ENCODE measurements around the gene WNT6.

The WNT6 gene

GRCh38 chr2:218857371-218858137 is 2.1 kb upstream of the WNT6 start:
- DNase-seq (ENCODE audit: low read depth), result no peak

- DNase-seq (ENCODE audit: low read depth), result no peak
These were observed 1.5 kb upstream of the WNT6 start for GRCh38 chr2:218858138-218858445.

DNA sequence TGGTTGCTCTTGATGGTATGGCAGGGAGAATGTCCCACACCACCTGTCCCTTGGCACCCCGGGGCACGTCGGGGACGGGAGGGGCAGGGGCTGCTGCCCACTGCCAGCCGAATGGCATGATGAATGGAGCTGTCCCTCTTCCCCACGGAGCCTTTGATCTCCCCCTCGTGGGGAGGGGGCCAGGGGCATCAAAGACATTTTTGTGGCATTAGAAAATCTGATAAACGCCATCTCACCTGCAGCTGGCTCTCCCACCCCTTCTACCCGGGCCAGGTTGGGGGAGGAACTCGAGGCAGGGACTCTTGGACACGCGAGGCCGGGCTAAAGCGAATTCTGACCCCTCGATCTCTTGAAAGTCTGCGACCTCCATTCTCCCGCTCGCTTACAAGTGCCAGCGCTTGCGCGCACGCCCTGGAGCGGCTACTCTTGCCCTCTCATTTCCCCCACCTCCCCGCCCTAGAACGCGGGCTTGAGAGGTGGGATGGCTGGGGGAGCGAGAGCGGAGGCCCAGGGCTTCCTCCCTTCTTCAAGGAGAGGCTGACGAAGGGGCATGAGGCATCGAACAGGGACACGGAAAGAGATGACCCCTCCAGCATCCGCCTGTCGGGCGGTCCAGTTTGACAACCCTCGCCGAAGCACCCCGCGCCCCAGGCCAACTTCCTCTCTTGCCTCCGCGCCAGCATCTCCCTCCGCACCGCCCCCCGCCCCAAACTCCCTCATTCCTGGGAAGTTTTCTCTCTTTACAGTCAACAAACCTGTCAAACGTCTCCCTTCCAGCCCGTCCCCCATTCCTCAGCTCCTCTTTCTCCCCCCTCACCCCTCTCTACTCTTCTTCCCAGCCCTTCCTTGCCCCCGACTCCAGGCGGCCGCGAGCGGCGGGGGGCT is 692 bp upstream of the WNT6 start:
- DNase-seq (ENCODE audit: low read depth), result no peak

DNA sequence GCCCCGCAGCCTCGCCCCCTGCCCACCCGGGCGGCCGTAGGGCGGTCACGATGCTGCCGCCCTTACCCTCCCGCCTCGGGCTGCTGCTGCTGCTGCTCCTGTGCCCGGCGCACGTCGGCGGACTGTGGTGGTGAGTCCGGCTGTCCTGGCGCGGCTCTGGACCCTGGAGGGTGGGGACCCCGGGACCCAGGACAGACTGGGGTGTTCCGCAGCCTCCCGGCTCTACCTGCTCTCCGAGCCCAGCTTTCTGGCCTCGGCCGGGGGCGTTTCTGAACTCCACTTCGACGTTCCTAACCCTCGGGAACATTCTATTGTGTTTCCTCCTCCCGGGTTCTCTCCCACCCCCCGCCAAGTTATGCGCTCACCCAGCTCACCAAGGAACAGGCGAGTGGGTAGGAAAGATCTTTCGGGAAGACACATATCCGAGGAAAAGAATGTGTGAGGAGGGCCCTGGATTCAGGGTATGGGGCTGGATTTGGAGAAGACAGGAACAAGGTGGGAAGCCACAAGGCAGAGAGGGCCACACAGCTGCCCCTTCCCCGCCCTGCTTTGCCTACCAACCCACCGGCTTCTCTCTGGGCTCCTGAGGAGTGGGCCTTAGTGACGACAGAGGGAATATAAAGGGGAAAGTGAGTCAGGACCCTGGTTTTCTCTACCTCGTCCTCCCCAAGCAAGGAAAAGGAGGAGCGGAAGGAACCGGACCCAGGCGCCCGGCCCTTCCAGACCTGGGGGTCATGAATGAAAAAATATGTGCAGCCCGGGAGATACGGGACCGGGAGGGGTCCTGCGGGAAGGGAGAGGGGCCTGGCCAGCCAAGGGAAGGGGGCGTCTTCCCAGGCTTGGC is 605 bp downstream of the WNT6 start:
- no peak for DNase-seq (ENCODE audit: low read depth)

GRCh38 chr2:218860950-218861381 is 1.4 kb downstream of the WNT6 start:
- no peak for DNase-seq (ENCODE audit: low read depth)

DNA sequence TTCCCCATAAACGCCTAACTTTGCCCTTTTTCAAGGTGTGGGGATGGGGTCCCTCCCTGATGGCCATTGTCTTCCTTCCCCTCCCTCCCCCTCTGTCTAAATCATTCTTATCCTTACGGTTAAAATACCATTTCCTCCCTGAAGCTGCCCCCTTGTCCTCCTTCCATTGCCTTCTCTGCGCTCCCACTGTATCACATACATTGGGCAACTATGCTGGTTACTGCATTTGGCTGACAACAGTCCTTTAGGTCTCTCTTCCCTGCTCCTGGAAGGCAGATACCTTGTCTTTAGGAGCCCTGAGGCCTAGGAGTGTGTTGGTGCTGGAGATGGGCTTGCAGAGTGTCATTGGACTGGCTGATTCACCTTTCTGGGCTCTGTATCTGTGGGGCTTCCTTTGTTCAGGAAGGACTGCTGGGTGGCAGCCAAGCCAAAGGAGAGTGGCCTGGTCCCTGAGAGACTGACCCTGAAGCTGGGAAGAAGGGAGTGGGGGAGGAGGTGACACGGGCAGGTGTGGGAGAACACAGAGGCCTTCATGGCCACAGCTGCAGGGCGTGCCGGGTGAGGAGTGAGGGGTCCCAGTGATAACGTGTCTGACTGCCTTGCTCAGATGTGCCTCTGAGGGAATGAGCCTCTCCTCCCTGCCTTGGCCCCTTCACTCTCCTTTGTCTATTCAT is 2.2 kb downstream of the WNT6 start:
- DNase-seq (ENCODE audit: low read depth), result no peak

DNA sequence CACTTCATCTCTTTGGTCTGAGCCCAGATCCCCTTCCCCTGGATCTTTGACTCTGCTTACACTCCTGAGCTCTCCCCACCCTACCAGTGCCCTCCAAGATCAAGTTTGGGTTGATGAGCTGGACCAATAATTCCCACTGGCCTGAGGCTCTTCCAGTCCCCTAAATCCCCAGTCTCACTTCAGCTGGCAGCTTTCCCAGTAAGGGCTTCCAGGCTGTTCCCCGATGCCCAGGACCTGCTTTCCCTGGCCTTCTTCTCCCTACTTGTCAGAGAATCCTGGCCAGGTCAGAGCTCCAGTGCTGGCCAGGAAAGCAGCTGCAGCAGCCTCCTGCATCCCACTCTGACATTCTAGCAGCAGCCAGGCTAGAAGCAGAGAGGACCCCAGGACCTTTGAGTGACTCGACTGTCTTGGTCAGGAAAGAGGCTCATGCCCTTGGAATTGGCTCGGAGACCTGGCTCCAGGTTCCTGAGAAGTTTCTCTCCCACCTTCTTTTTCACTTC is 3.5 kb downstream of the WNT6 start:
- DNase-seq (ENCODE audit: low read depth), result no peak

- DNase-seq (ENCODE audit: low read depth), result no peak
These were observed 5.8 kb downstream of the WNT6 start for GRCh38 chr2:218865396-218865795.

DNA sequence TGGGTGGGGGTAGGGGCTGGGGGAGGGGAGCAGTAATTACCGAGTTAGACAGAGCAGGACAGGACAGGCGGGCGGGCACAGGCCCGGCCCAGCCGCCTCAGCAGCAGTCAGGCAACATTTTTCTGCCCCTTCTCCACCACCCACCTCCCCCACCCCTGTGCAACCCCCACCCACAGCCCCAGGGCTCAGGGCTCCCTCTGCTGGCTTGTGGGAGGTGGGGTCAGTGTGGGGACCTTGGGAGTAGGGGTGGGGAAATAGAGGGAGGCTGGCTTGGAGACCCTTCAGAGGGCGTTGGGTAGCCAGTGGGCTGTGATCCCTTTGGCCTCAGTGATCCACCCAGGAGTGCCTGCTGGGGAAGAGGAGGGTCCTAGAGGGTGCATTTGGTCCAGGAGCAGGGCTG is 6.4 kb downstream of the WNT6 start:
- no peak for DNase-seq (ENCODE audit: low read depth)

GRCh38 chr2:218867900-218868299 is 8.3 kb downstream of the WNT6 start:
- DNase-seq (ENCODE audit: low read depth), result no peak

- DNase-seq (ENCODE audit: low read depth), result no peak
These were observed 9.5 kb downstream of the WNT6 start for GRCh38 chr2:218869064-218869463.

- no peak for DNase-seq (ENCODE audit: low read depth)
These were observed 11.4 kb downstream of the WNT6 start for GRCh38 chr2:218870984-218871344.

DNA sequence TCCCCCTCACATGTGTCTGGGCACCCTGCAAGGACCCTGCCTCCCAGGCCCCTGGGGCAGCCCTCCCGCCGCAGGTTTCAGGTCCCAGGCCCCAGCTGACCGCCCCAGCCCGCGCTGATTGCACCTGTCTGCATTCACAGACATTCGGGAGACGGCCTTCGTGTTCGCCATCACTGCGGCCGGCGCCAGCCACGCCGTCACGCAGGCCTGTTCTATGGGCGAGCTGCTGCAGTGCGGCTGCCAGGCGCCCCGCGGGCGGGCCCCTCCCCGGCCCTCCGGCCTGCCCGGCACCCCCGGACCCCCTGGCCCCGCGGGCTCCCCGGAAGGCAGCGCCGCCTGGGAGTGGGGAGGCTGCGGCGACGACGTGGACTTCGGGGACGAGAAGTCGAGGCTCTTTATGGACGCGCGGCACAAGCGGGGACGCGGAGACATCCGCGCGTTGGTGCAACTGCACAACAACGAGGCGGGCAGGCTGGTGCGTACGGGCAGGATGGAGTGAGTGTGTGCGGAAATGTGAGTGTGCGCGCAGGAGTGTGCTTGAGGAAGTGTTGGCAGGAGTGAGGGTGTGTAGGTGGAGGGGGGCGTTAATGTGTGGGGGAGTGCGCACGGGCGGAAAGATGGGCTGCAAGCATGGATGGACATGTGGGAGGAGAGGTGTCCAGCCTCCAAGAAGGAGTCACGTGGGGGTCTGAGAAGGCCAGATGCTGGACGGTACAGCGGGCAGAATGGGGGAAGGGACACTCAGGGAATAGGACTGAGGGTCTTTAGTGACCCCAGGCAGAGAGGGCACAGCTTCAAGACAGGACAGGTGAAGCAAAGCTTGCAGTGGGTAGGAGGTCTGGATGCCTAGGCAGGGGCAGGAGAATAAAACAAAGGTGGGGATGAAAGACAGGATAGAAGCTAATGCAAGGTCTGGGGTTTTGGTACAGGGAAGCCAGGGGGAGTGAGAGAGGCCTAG is 12.0 kb downstream of the WNT6 start:
- DNase-seq (ENCODE audit: low read depth), result no peak

- no peak for DNase-seq (ENCODE audit: low read depth)
These were observed 13.2 kb downstream of the WNT6 start for GRCh38 chr2:218872645-218873358.

- no peak for DNase-seq (ENCODE audit: low read depth)
These were observed 14.0 kb downstream of the WNT6 start for GRCh38 chr2:218873359-218874194.

- no peak for DNase-seq (ENCODE audit: low read depth)
These were observed 16.2 kb downstream of the WNT6 start for GRCh38 chr2:218875692-218876246.

- peak; percentile 62 for DNase-seq (ENCODE audit: low read depth)
These were observed 17.1 kb downstream of the WNT6 start for GRCh38 chr2:218876562-218877219.

GRCh38 chr2:218877331-218877730 is 17.7 kb downstream of the WNT6 start:
- no peak for DNase-seq (ENCODE audit: low read depth)
